ENCODE measurements around the gene BEND6. TPM values are rescaled to one million over a fixed set of nuclear protein-coding genes. Genes with fewer than 3 reads are reported as not detected.

BEND6 gene
- total and polyA plus RNA-seq, 2 donors (not counting 1 experiment from before 2014, with no cell fraction given), result 9.7 to 12.6 TPM

GRCh38 chr6:56984884-56985283, 30.0 kb downstream of the BEND6 start:
- Histone ChIP-seq H3K27me3 (ENCODE audit: control insufficient read depth, insufficient read depth, low read length) (no peaks in the 10 kb centered on the region), H3K79me2 (ENCODE audit: control insufficient read depth, insufficient read depth, low read length) (no peaks in the 10 kb centered on the region), H3K36me3 (ENCODE audit: control insufficient read depth, insufficient read depth, low read length) (no peaks in the 10 kb centered on the region), H3K9ac (ENCODE audit: insufficient read depth, low read length) (no peak overlapping the region), H4K20me1 (ENCODE audit: control insufficient read depth, extremely low read depth, insufficient read depth, low read length) (no peaks in the 10 kb centered on the region), H3K4me2 (ENCODE audit: extremely low read depth, insufficient read depth, low read length) (no peak overlapping the region), H3K27ac (ENCODE audit: insufficient read depth, low read length) (no peak overlapping the region), H3K4me1 (ENCODE audit: control insufficient read depth, extremely low read depth, insufficient read depth, low read length) (no peaks in the 10 kb centered on the region), H2AFZ (ENCODE audit: low read length) (no peak overlapping the region), H3K4me3 (replicated peaks in 1 of 4; ENCODE audit: control extremely low read depth in 1 of 4, insufficient read depth in 1 of 4, low read depth in 3 of 4, low read length in 4 of 4) (no peak overlapping the region), H3K9me3 (ENCODE audit: control insufficient read depth, insufficient read depth, low read depth, low read length) (no peaks in the 10 kb centered on the region)
- DNase-seq (ENCODE audit: low read depth in 2 of 2), result no peak
- no peak for TF ChIP-seq EZH2 (IDR thresholded peaks at IDR 0.05; ENCODE audit: low read length, missing control alignments)
- no peak for TF ChIP-seq CTCF (conservative IDR thresholded peaks at IDR 0.05 in 1 of 2, IDR thresholded peaks at IDR 0.05 in 1 of 2; ENCODE audit: low read depth in 1 of 2, low read length in 2 of 2)

DNA sequence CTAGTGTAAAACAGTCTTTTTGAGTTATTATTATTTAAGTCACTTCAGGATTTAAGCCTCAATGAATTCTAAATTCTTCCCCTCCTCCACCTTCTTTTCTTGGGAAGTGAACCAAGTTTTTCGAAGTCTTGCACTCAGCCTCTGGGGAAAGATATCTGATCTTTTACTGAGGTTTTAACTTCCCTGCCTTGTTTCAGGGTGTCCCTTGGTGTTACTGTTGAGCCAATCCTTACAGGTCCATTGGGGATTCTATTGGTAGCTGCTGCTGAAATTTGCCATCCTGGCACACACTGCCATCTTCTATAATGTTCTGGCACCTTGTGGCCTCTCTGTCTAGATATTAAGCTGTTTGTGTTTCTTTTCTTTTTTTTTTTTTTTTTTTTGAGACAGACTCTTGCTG, 31.7 kb downstream of the BEND6 start:
- no peak overlapping the region for H3K27ac ChIP-seq (ENCODE audit: insufficient read depth, low read length)
- TF ChIP-seq EZH2 (IDR thresholded peaks at IDR 0.05; ENCODE audit: low read length, missing control alignments) (no peak), CTCF (conservative IDR thresholded peaks at IDR 0.05 in 1 of 2, IDR thresholded peaks at IDR 0.05 in 1 of 2; ENCODE audit: low read depth in 1 of 2, low read length in 2 of 2) (no peak)
- H4K20me1 ChIP-seq (ENCODE audit: control insufficient read depth, extremely low read depth, insufficient read depth, low read length), result no peaks in the 10 kb centered on the region
- H3K9me3 ChIP-seq (ENCODE audit: control insufficient read depth, insufficient read depth, low read depth, low read length), result no peaks in the 10 kb centered on the region
- H3K79me2 ChIP-seq (ENCODE audit: control insufficient read depth, insufficient read depth, low read length), result no peaks in the 10 kb centered on the region
- no peak overlapping the region for H3K4me2 ChIP-seq (ENCODE audit: extremely low read depth, insufficient read depth, low read length)
- H3K4me3 ChIP-seq (replicated peaks in 1 of 4; ENCODE audit: control extremely low read depth in 1 of 4, insufficient read depth in 1 of 4, low read depth in 3 of 4, low read length in 4 of 4), result no peak overlapping the region
- no peak for DNase-seq (ENCODE audit: low read depth in 2 of 2)
- H3K9ac ChIP-seq (ENCODE audit: insufficient read depth, low read length), result no peak overlapping the region
- H3K4me1 ChIP-seq (ENCODE audit: control insufficient read depth, extremely low read depth, insufficient read depth, low read length), result no peaks in the 10 kb centered on the region
- no peaks in the 10 kb centered on the region for H3K36me3 ChIP-seq (ENCODE audit: control insufficient read depth, insufficient read depth, low read length)
- H2AFZ ChIP-seq (ENCODE audit: low read length), result no peak overlapping the region
- no peaks in the 10 kb centered on the region for H3K27me3 ChIP-seq (ENCODE audit: control insufficient read depth, insufficient read depth, low read length)

DNA sequence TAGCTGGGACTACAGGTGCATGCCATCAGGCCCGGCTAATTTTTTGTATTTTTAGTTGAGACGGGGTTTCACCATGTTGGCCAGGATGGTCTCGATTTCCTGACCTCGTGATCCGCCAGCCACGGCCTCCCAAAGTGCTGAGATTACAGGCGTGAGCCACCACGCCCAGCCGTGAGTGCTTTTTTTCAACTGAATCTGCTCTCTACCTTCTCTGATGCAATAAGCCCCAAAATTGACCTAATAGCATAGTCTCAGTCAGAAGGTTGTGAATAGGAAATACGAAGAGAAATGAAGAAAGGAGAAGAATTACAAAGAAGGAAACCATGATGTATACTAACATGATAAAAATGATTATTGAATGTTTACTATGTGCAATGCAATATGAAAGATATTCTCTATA, 33.2 kb downstream of the BEND6 start:
- H3K36me3 ChIP-seq (ENCODE audit: control insufficient read depth, insufficient read depth, low read length), result no peaks in the 10 kb centered on the region
- no peaks in the 10 kb centered on the region for H4K20me1 ChIP-seq (ENCODE audit: control insufficient read depth, extremely low read depth, insufficient read depth, low read length)

More for the DNA sequence above, 33.2 kb downstream of the BEND6 start:
- Histone ChIP-seq H3K27ac (ENCODE audit: insufficient read depth, low read length) (no peak overlapping the region), H2AFZ (ENCODE audit: low read length) (no peak overlapping the region), H3K79me2 (ENCODE audit: control insufficient read depth, insufficient read depth, low read length) (no peaks in the 10 kb centered on the region), H3K4me3 (replicated peaks in 1 of 4; ENCODE audit: control extremely low read depth in 1 of 4, insufficient read depth in 1 of 4, low read depth in 3 of 4, low read length in 4 of 4) (no peak overlapping the region), H3K9me3 (ENCODE audit: control insufficient read depth, insufficient read depth, low read depth, low read length) (no peaks in the 10 kb centered on the region), H3K9ac (ENCODE audit: insufficient read depth, low read length) (no peak overlapping the region), H3K4me2 (ENCODE audit: extremely low read depth, insufficient read depth, low read length) (no peak overlapping the region), H3K27me3 (ENCODE audit: control insufficient read depth, insufficient read depth, low read length) (no peaks in the 10 kb centered on the region), H3K4me1 (ENCODE audit: control insufficient read depth, extremely low read depth, insufficient read depth, low read length) (no peaks in the 10 kb centered on the region)
- TF ChIP-seq EZH2 (IDR thresholded peaks at IDR 0.05; ENCODE audit: low read length, missing control alignments) (no peak), CTCF (conservative IDR thresholded peaks at IDR 0.05 in 1 of 2, IDR thresholded peaks at IDR 0.05 in 1 of 2; ENCODE audit: low read depth in 1 of 2, low read length in 2 of 2) (no peak)
- no peak for DNase-seq (ENCODE audit: low read depth in 2 of 2)
